ENCODE results near the gene TTC23.

DNA sequence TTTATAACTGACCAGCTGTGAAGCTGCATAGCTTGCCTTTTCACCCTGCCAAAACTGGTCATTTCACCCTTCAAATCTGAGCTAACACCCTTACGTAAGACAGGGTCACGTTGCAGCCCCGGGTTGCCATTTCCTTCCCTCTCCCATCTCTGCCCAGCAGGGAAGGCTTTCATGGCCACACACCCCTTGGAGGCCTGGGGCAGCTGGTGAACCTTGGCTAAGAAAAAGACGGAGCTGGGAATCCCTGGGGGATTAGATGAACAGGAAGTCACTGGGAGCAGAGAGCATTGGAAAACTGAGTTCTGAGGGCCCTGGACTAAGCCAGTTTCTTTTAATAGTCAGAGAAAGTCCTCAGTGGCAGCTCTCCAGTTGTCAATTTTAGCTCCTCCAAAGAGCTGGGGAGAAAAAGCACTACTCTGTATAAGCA, 67.8 kb downstream of the TTC23 start:
- TF ChIP-seq, protein P1, sequence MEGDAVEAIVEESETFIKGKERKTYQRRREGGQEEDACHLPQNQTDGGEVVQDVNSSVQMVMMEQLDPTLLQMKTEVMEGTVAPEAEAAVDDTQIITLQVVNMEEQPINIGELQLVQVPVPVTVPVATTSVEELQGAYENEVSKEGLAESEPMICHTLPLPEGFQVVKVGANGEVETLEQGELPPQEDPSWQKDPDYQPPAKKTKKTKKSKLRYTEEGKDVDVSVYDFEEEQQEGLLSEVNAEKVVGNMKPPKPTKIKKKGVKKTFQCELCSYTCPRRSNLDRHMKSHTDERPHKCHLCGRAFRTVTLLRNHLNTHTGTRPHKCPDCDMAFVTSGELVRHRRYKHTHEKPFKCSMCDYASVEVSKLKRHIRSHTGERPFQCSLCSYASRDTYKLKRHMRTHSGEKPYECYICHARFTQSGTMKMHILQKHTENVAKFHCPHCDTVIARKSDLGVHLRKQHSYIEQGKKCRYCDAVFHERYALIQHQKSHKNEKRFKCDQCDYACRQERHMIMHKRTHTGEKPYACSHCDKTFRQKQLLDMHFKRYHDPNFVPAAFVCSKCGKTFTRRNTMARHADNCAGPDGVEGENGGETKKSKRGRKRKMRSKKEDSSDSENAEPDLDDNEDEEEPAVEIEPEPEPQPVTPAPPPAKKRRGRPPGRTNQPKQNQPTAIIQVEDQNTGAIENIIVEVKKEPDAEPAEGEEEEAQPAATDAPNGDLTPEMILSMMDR (IDR thresholded peaks at IDR 0.05; ENCODE audit: low read depth, low read length) = no peak
- TF ChIP-seq MYC (IDR thresholded peaks at IDR 0.05; ENCODE audit: low read depth, low read length) (no peak), POLR2A (IDR thresholded peaks at IDR 0.05; ENCODE audit: extremely low read depth, insufficient read length) (no peak), MAX (IDR thresholded peaks at IDR 0.05; ENCODE audit: low read depth, low read length) (no peak)
